ENCODE results near the gene TLE2. TPM values are rescaled to one million over a fixed set of nuclear protein-coding genes. Genes with fewer than 3 reads are reported as not detected.

The TLE2 gene
- total RNA-seq (2021; ENCODE audit: unreplicated experiment) = 35.6 TPM
- 41.3 and 49.3 TPM in 2 replicates for polyA plus RNA-seq (2012)
- Bru-seq, nascent RNA = percentile 38 among the genes with signal in this experiment
- percentile 48 among the genes with signal in this experiment for BruChase-seq, experiment 1, labeled RNA remaining after a 6-hour chase
- BruChase-seq, experiment 2, labeled RNA remaining after a 2-hour chase = percentile 44 among the genes with signal in this experiment
- long read RNA-seq, partial matches to known transcripts = 54 of 114 reads
- long read RNA-seq, other reads (novel, unspliced or antisense) = 59 of 114 reads

- Histone ChIP-seq H3K36me3 (ENCODE audit: control insufficient read depth in 1 of 2, insufficient read depth in 2 of 2, low read length in 2 of 2) (no peaks in the 10 kb centered on the region), H3K4me1 (ENCODE audit: control insufficient read depth in 1 of 2, insufficient read depth in 2 of 2, low read length in 2 of 2) (peaks cover 1 to 27% of the 10 kb centered on the region in 2 experiments; a peak in 3 of 4 replicates), H3K4me3 (replicated peaks in 1 of 2; ENCODE audit: low read depth in 1 of 2, low read length in 2 of 2) (peak within 1 kb of the TSS; percentile 64 to 71), H3K9ac (ENCODE audit: low read length) (peak within 1 kb of the TSS; percentile 65), H3K27me3 (ENCODE audit: insufficient read depth, low read length) (no peaks in the 10 kb centered on the region; the same call in 1 of the 2 replicates), H3K27ac (ENCODE audit: low read depth, low read length) (peak within 1 kb of the TSS; percentile 51; the same call in 1 of the 2 replicates), H3K4me2 (ENCODE audit: low read length) (peak within 1 kb of the TSS; percentile 79), H3K9me3 (ENCODE audit: control insufficient read depth in 1 of 2, insufficient read depth in 1 of 2, low read depth in 1 of 2, low read length in 2 of 2) (no peaks in the 10 kb centered on the region), H3K79me2 (ENCODE audit: insufficient read depth, low read length) (no peaks in the 10 kb centered on the region), H2AFZ (ENCODE audit: low read depth, low read length, poor library complexity, severe bottlenecking) (no peak within 1 kb of the TSS), H3K9me2 (ENCODE audit: insufficient read depth) (no peaks in the 10 kb centered on the region), H4K20me1 (ENCODE audit: insufficient read depth) (no peaks in the 10 kb centered on the region)
- CTCF ChIA-PET = no interaction called here
- RAD21 ChIA-PET (ENCODE audit: low non-redundant PET in 1 of 2, low total read pairs in 2 of 2, uncharacterized antibody in 2 of 2, unreplicated experiment in 2 of 2) = no interaction called here
- ATAC-seq = peak; percentile 73
- BruUV-seq (replicated peaks) = no TSS peak
- POLR2A ChIA-PET = no interaction called here
- TF ChIP-seq ZBTB33 (IDR thresholded peaks at IDR 0.05; ENCODE audit: extremely low read depth, insufficient replicate concordance, low read length) (no peak), ZFX (IDR thresholded peaks at IDR 0.05) (no peak), EZH2phosphoT487 (IDR thresholded peaks at IDR 0.05; ENCODE audit: borderline replicate concordance) (no peak), MAX (IDR thresholded peaks at IDR 0.05) (no peak), ELF1 (IDR thresholded peaks at IDR 0.05; ENCODE audit: borderline replicate concordance, low read depth) (no peak), POLR2AphosphoS5 (IDR thresholded peaks at IDR 0.05; ENCODE audit: low read depth, low read length) (no peak), CEBPB (IDR thresholded peaks at IDR 0.05; ENCODE audit: low read depth) (no peak), RAD21 (IDR thresholded peaks at IDR 0.05; ENCODE audit: low read depth) (no peak), CBX3 (IDR thresholded peaks at IDR 0.05; ENCODE audit: low read depth) (no peak), SRF (IDR thresholded peaks at IDR 0.05; ENCODE audit: low read depth) (no peak), POLR2A (IDR thresholded peaks at IDR 0.05; ENCODE audit: borderline replicate concordance, extremely low read depth, insufficient read depth, insufficient read length) (no peak), ZNF274 (IDR thresholded peaks at IDR 0.05; ENCODE audit: low read depth, low read length) (no peak), YY1 (IDR thresholded peaks at IDR 0.05; ENCODE audit: extremely low read depth, insufficient replicate concordance, low read depth, low read length) (no peak), EGR1 (IDR thresholded peaks at IDR 0.05; ENCODE audit: low read depth) (no peak), EZH2 (IDR thresholded peaks at IDR 0.05) (no peak), ATF3 (IDR thresholded peaks at IDR 0.05) (no peak), REST (IDR thresholded peaks at IDR 0.05; ENCODE audit: low read depth) (no peak)
- no peak for DNase-seq (ENCODE audit: low read depth, low spot score)
- intact Hi-C loops (cut with micrococcal nuclease) = no loop called here
Measured at GRCh38 chr19:3029065-3029923, at the start of gene TLE2. TSS of gene TLE2 (minus strand) at chr19:3029280. CDS start at chr19:3028904, 376 bp downstream.

Measured in HCT116 (cell line).